Activated naive CD8-positive, alpha-beta T cell (primary cell): ENCODE data around the gene CNTN3.

Experiments used
- H3K27ac Mint-ChIP-seq: one replicate; pipeline ENCODE4 v1.8.0; 2021; ENCODE audit warnings: mixed read lengths
- H3K27me3 Mint-ChIP-seq: one replicate; pipeline ENCODE4 v1.8.0; 2021; ENCODE audit warnings: mixed read lengths
- H3K36me3 Mint-ChIP-seq: one replicate; pipeline ENCODE4 v1.8.0; 2021; ENCODE audit warnings: mixed read lengths
- H3K4me1 Mint-ChIP-seq: one replicate; pipeline ENCODE4 v1.8.0; 2021; ENCODE audit warnings: low read depth, mixed read lengths
- H3K4me3 Mint-ChIP-seq: one replicate; pipeline ENCODE4 v1.8.0; 2021; ENCODE audit warnings: mild to moderate bottlenecking, mixed read lengths
- H3K9me3 Mint-ChIP-seq: one replicate; pipeline ENCODE4 v1.8.0; 2021; ENCODE audit warnings: low read depth, mixed read lengths

Gene CNTN3

GRCh38 chr3:74592359-74592758, 22.1 kb downstream of the CNTN3 start:
- Mint-ChIP-seq H3K4me3 (no peak overlapping the region), H3K4me1 (no peaks in the 10 kb centered on the region), H3K27me3 (no peaks in the 10 kb centered on the region), H3K27ac (no peak overlapping the region), H3K36me3 (no peaks in the 10 kb centered on the region), H3K9me3 (no peaks in the 10 kb centered on the region)

- no peak overlapping the region for H3K27ac Mint-ChIP-seq
- no peaks in the 10 kb centered on the region for H3K27me3 Mint-ChIP-seq
- H3K36me3 Mint-ChIP-seq: no peaks in the 10 kb centered on the region
- H3K4me3 Mint-ChIP-seq: no peak overlapping the region
- no peaks in the 10 kb centered on the region for H3K9me3 Mint-ChIP-seq
- no peaks in the 10 kb centered on the region for H3K4me1 Mint-ChIP-seq
Measured at GRCh38 chr3:74591946-74592345, 22.5 kb downstream of the CNTN3 start.

- H3K27me3 Mint-ChIP-seq: no peaks in the 10 kb centered on the region
- H3K27ac Mint-ChIP-seq: no peak overlapping the region
- H3K36me3 Mint-ChIP-seq: no peaks in the 10 kb centered on the region
- no peak overlapping the region for H3K4me3 Mint-ChIP-seq
- no peaks in the 10 kb centered on the region for H3K4me1 Mint-ChIP-seq
- no peaks in the 10 kb centered on the region for H3K9me3 Mint-ChIP-seq
Measured at GRCh38 chr3:74591342-74591741, 23.1 kb downstream of the CNTN3 start.

- H3K4me1 Mint-ChIP-seq: no peaks in the 10 kb centered on the region
- H3K27ac Mint-ChIP-seq: no peak overlapping the region
- no peaks in the 10 kb centered on the region for H3K9me3 Mint-ChIP-seq
- no peaks in the 10 kb centered on the region for H3K36me3 Mint-ChIP-seq
- no peak overlapping the region for H3K4me3 Mint-ChIP-seq
- H3K27me3 Mint-ChIP-seq: no peaks in the 10 kb centered on the region
Measured at GRCh38 chr3:74590620-74591262, 23.7 kb downstream of the CNTN3 start.

- no peaks in the 10 kb centered on the region for H3K36me3 Mint-ChIP-seq
- no peaks in the 10 kb centered on the region for H3K4me1 Mint-ChIP-seq
- no peak overlapping the region for H3K27ac Mint-ChIP-seq
- no peaks in the 10 kb centered on the region for H3K27me3 Mint-ChIP-seq
- no peak overlapping the region for H3K4me3 Mint-ChIP-seq
- peaks cover 9% of the 10 kb centered on the region for H3K9me3 Mint-ChIP-seq
Measured at GRCh38 chr3:74584782-74585181, 29.7 kb downstream of the CNTN3 start.

- H3K4me1 Mint-ChIP-seq: no peaks in the 10 kb centered on the region
- no peak overlapping the region for H3K27ac Mint-ChIP-seq
- H3K9me3 Mint-ChIP-seq: peaks cover 17% of the 10 kb centered on the region
- no peaks in the 10 kb centered on the region for H3K36me3 Mint-ChIP-seq
- H3K27me3 Mint-ChIP-seq: no peaks in the 10 kb centered on the region
- no peak overlapping the region for H3K4me3 Mint-ChIP-seq
Measured at GRCh38 chr3:74582982-74583381, 31.5 kb downstream of the CNTN3 start.

- no peak overlapping the region for H3K27ac Mint-ChIP-seq
- H3K36me3 Mint-ChIP-seq: no peaks in the 10 kb centered on the region
- no peaks in the 10 kb centered on the region for H3K27me3 Mint-ChIP-seq
- peaks cover 27% of the 10 kb centered on the region for H3K9me3 Mint-ChIP-seq
- H3K4me3 Mint-ChIP-seq: no peak overlapping the region
- no peaks in the 10 kb centered on the region for H3K4me1 Mint-ChIP-seq
Measured at GRCh38 chr3:74575857-74576256, 38.6 kb downstream of the CNTN3 start.

- H3K4me1 Mint-ChIP-seq: no peaks in the 10 kb centered on the region
- H3K4me3 Mint-ChIP-seq: no peak overlapping the region
- H3K9me3 Mint-ChIP-seq: peaks cover 16% of the 10 kb centered on the region
- H3K27me3 Mint-ChIP-seq: no peaks in the 10 kb centered on the region
- H3K27ac Mint-ChIP-seq: no peak overlapping the region
- no peaks in the 10 kb centered on the region for H3K36me3 Mint-ChIP-seq
Measured at GRCh38 chr3:74571118-74571517, 43.3 kb downstream of the CNTN3 start.
